Thyroid gland (tissue), 4 donors: ENCODE data around the gene RIMBP2. TPM values are rescaled to one million over a fixed set of nuclear protein-coding genes. Genes with fewer than 3 reads are reported as not detected.

ENCODE experiments used
- DNase-seq, 2 donors: peaks; one replicate each; pipeline ENCODE4 v3.0.0-alpha.2; 2019
- H3K27ac ChIP-seq, 3 donors: fragments of 200-600 bp; sonication (generic); 1 replicate in 2 of 3; 2 replicates in 1 of 3; pipeline ENCODE4 v1.5.1; 2016 to 2019; ENCODE audit warnings: mild to moderate bottlenecking in 1 of 3, moderate library complexity in 1 of 3
- H3K27me3 ChIP-seq: fragments of 200-600 bp; sonication (generic); one replicate; pipeline ENCODE4 v1.5.1; 2019
- H3K36me3 ChIP-seq, 2 donors: fragments of 200-600 bp; sonication (generic); one replicate each; pipeline ENCODE4 v1.5.1; 2016 to 2019
- H3K4me1 ChIP-seq, 2 donors: fragments of 200-600 bp; sonication (generic); one replicate each; pipeline ENCODE4 v1.5.1; 2017 to 2019
- H3K4me3 ChIP-seq, 3 donors: fragments of 200-600 bp; sonication (generic); replicated peaks in 1 of 3; 1 replicate in 2 of 3; 2 replicates in 1 of 3; pipeline ENCODE4 v1.5.1; 2016; ENCODE audit warnings: mild to moderate bottlenecking in 1 of 3
- H3K9me3 ChIP-seq: fragments of 200-600 bp; sonication (generic); one replicate; pipeline ENCODE4 v1.5.1; 2017
- CTCF ChIP-seq, 6 experiments: fragments of 200-600 bp in 3 of 6; fragments of 450-650 bp in 3 of 6; sonication (generic) in 3 of 6; IDR thresholded peaks; one replicate each; pipeline ENCODE4 v1.5.1; 2016 to 2019; ENCODE audit warnings: antibody characterized with exemption in 6 of 6, mild to moderate bottlenecking in 2 of 6, inconsistent platforms in 1 of 6, moderate library complexity in 1 of 6
- POLR2A ChIP-seq, 2 donors: fragments of 450-650 bp; IDR thresholded peaks; one replicate each; pipeline ENCODE4 v1.6.1; 2017; ENCODE audit warnings: antibody characterized with exemption in 2 of 2, mild to moderate bottlenecking in 2 of 2, moderate library complexity in 1 of 2
- WGBS, 2 donors: methylation state at CpG; one replicate each; pipeline ENCODE4 v1.1.5; 2017; 5-methylcytosine and 5-hydroxymethylcytosine counted together
- intact Hi-C: fragments of 100-400 bp; cut with DNase I; formaldehyde crosslinking; loops from one replicate; pipeline ENCODE4 v1.15.1; 2023
- total RNA-seq, 4 donors: library from RNA; depleted of rRNA; stranded (reverse); fragments of >200 nt; gene quantifications; one replicate each; pipeline ENCODE4 v1.2.3, GENCODE V29; 2016

RIMBP2 gene
- total RNA-seq, 4 donors from 2014 or later: 0.11 to 2.2 (median 0.63) TPM

- Histone ChIP-seq H3K9me3 (no peaks in the 10 kb centered on the region), H3K36me3 (no peaks in the 10 kb centered on the region), H3K4me1 (no peaks in the 10 kb centered on the region), H3K4me3 (no peak overlapping the region), H3K27ac (no peak overlapping the region), H3K27me3 (no peaks in the 10 kb centered on the region)
- no peak for TF ChIP-seq CTCF (IDR thresholded peaks at IDR 0.05)
- no peak for TF ChIP-seq POLR2A (IDR thresholded peaks at IDR 0.05)
- no peak for DNase-seq
- intact Hi-C loops: no loop called here
- WGBS, 2 donors: 95 to 96% methylated on average over 8 of the region's 8 CpGs
Measured at GRCh38 chr12:130422676-130423075, 293.4 kb downstream of the RIMBP2 start.

GRCh38 chr12:130421896-130422295 lies 294.2 kb downstream of the RIMBP2 start:
- H3K36me3 ChIP-seq: no peaks in the 10 kb centered on the region
- H3K27me3 ChIP-seq: no peaks in the 10 kb centered on the region
- WGBS, 2 donors: 76 to 81% methylated on average over 6 of the region's 6 CpGs
- H3K4me1 ChIP-seq: no peaks in the 10 kb centered on the region
- no peaks in the 10 kb centered on the region for H3K9me3 ChIP-seq
- H3K4me3 ChIP-seq: no peak overlapping the region
- intact Hi-C loops: no loop called here
- no peak overlapping the region for H3K27ac ChIP-seq
- DNase-seq: no peak
- no peak for TF ChIP-seq CTCF (IDR thresholded peaks at IDR 0.05)
- TF ChIP-seq POLR2A (IDR thresholded peaks at IDR 0.05): no peak

GRCh38 chr12:130420071-130420470 lies 296.0 kb downstream of the RIMBP2 start:
- intact Hi-C loops: no loop called here
- Histone ChIP-seq H3K4me3 (no peak overlapping the region), H3K36me3 (no peaks in the 10 kb centered on the region), H3K27me3 (no peaks in the 10 kb centered on the region), H3K27ac (no peak overlapping the region), H3K9me3 (no peaks in the 10 kb centered on the region), H3K4me1 (no peaks in the 10 kb centered on the region)
- no peak for DNase-seq
- 80 to 84% methylated on average over 4 of the region's 4 CpGs for WGBS, 2 donors
- TF ChIP-seq POLR2A (IDR thresholded peaks at IDR 0.05): no peak
- TF ChIP-seq CTCF (IDR thresholded peaks at IDR 0.05): no peak

- Histone ChIP-seq H3K4me3 (no peak overlapping the region), H3K36me3 (no peaks in the 10 kb centered on the region), H3K27me3 (no peaks in the 10 kb centered on the region), H3K4me1 (no peaks in the 10 kb centered on the region), H3K9me3 (no peaks in the 10 kb centered on the region), H3K27ac (no peak overlapping the region)
- WGBS, 2 donors: 84 to 88% methylated on average over 6 of the region's 6 CpGs
- DNase-seq: no peak
- intact Hi-C loops: no loop called here
- TF ChIP-seq CTCF (IDR thresholded peaks at IDR 0.05): no peak
Measured at GRCh38 chr12:130419116-130419515, 297.0 kb downstream of the RIMBP2 start.

GRCh38 chr12:130418251-130418650 lies 297.8 kb downstream of the RIMBP2 start:
- 90 to 92% methylated on average over 3 of the region's 3 CpGs for WGBS, 2 donors
- no peak overlapping the region for H3K4me3 ChIP-seq
- H3K36me3 ChIP-seq: no peaks in the 10 kb centered on the region
- no peaks in the 10 kb centered on the region for H3K4me1 ChIP-seq
- TF ChIP-seq CTCF (IDR thresholded peaks at IDR 0.05): no peak
- no peak for TF ChIP-seq POLR2A (IDR thresholded peaks at IDR 0.05)
- H3K27ac ChIP-seq: no peak overlapping the region
- H3K27me3 ChIP-seq: no peaks in the 10 kb centered on the region
- no peak for DNase-seq
- no peaks in the 10 kb centered on the region for H3K9me3 ChIP-seq
- intact Hi-C loops: no loop called here
